Measurements from ENCODE around the gene DNASE1L3.

DNA sequence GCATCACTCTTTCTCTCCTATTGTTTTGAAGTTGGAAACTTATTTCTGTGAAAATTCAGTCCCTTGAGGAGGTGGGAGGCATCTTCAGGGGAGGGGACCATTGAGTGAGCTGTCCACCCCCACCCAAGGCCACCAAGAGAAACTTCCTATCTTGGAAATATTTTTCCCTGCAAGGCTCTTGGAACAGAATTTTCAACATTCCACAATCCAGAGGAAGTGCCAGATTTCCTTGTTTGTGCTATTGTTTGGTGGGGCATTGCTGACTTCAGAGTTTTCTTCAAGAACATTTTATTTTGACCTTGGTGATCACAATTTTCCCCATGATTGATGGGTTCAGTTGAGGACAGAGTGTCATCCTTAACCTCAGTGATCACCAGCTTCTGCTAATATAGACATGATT is 12.0 kb downstream of the DNASE1L3 start:
- TF ChIP-seq ZNF274 (IDR thresholded peaks at IDR 0.05; ENCODE audit: low read depth, low read length), result no peak
- no peak for TF ChIP-seq YY1 (IDR thresholded peaks at IDR 0.05; ENCODE audit: insufficient read depth, insufficient read length)
- no peak for TF ChIP-seq SUZ12 (IDR thresholded peaks at IDR 0.05; ENCODE audit: extremely low read depth, insufficient read depth, insufficient read length)
